ENCODE measurements around the gene GAB1. TPM values are rescaled to one million over a fixed set of nuclear protein-coding genes. Genes with fewer than 3 reads are reported as not detected.

The GAB1 gene
- total RNA-seq, 6 donors from 2014 or later: 47.1 to 77.6 (median 56.9) TPM

DNA sequence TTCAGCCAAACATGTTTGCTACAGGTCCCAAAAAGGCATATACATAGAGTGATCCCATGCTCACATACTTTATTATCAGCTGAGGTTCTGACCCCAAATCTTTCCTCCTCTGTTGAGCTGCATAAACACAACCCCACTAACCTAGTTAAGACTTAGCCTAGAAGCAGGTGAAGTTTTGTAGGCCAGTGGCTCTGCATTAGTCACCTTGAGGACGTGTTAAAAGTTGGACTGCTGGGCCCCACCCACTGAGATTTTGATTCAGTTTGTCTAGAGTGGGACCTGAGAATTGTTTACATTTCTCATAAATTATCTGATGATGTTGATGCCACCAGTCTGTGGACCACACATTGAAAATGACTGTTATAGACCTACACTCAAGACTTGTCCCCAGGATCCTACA is 43.8 kb upstream of the GAB1 start:
- DNase-seq (no peak), ATAC-seq (ENCODE audit: low FRiP score in 2 of 2) (no peak)
- no peaks in the 10 kb centered on the region for H3K9me3 ChIP-seq
- 78 to 100% methylated on average over 1 of the region's 1 CpG for WGBS, 2 donors
- no peaks in the 10 kb centered on the region for H3K27me3 ChIP-seq
- no peaks in the 10 kb centered on the region for H3K36me3 ChIP-seq
- no peak overlapping the region for H3K27ac ChIP-seq
- no peak overlapping the region for H3K4me3 ChIP-seq
- peaks cover 0 to 9% (median 6%) of the 10 kb centered on the region in 4 donors for H3K4me1 ChIP-seq
- no peak for TF ChIP-seq POLR2AphosphoS5 (IDR thresholded peaks at IDR 0.05)
- no peak for TF ChIP-seq CTCF (IDR thresholded peaks at IDR 0.05)
- TF ChIP-seq EP300 (IDR thresholded peaks at IDR 0.05): no peak
- no peak for TF ChIP-seq POLR2A (IDR thresholded peaks at IDR 0.05)

GRCh38 chr4:143294310-143294709 is 42.4 kb upstream of the GAB1 start:
- no peak overlapping the region for H3K27ac ChIP-seq
- 38 to 46% methylated on average over 3 of the region's 3 CpGs for WGBS, 2 donors
- H3K4me3 ChIP-seq: no peak overlapping the region
- H3K9me3 ChIP-seq: no peaks in the 10 kb centered on the region
- peak; percentile 67 to 86 for ATAC-seq (ENCODE audit: low FRiP score in 2 of 2)
- TF ChIP-seq POLR2AphosphoS5 (IDR thresholded peaks at IDR 0.05): peak in 1 of 2 donors; percentile 23
- TF ChIP-seq CTCF (IDR thresholded peaks at IDR 0.05): no peak
- H3K36me3 ChIP-seq: no peaks in the 10 kb centered on the region
- peaks cover 0 to 9% (median 6%) of the 10 kb centered on the region in 4 donors for H3K4me1 ChIP-seq
- peak in 1 of 2 donors; percentile 36 for DNase-seq
- H3K27me3 ChIP-seq: no peaks in the 10 kb centered on the region

- peak in 1 of 2 donors; percentile 5 for ATAC-seq (ENCODE audit: low FRiP score in 2 of 2)
These were observed 41.9 kb upstream of the GAB1 start for GRCh38 chr4:143294710-143295275.

GRCh38 chr4:143296397-143297067 is 40.1 kb upstream of the GAB1 start:
- Histone ChIP-seq H3K4me1 (peaks cover 0 to 9% (median 3%) of the 10 kb centered on the region in 4 donors), H3K27ac (no peak overlapping the region), H3K27me3 (no peaks in the 10 kb centered on the region), H3K4me3 (no peak overlapping the region), H3K9me3 (no peaks in the 10 kb centered on the region), H3K36me3 (no peaks in the 10 kb centered on the region)
- DNase-seq (no peak), ATAC-seq (ENCODE audit: low FRiP score in 2 of 2) (no peak)
- no peak for TF ChIP-seq CTCF (IDR thresholded peaks at IDR 0.05)
- TF ChIP-seq POLR2AphosphoS5 (IDR thresholded peaks at IDR 0.05): no peak
- no peak for TF ChIP-seq EP300 (IDR thresholded peaks at IDR 0.05)
- TF ChIP-seq POLR2A (IDR thresholded peaks at IDR 0.05): no peak
- WGBS, 2 donors: 77 to 78% methylated on average over 6 of the region's 6 CpGs

More at GRCh38 chr4:143294710-143295275, 41.9 kb upstream of the GAB1 start:
- Histone ChIP-seq H3K36me3 (no peaks in the 10 kb centered on the region), H3K27me3 (no peaks in the 10 kb centered on the region), H3K9me3 (no peaks in the 10 kb centered on the region), H3K4me3 (no peak overlapping the region), H3K4me1 (peaks cover 0 to 9% (median 6%) of the 10 kb centered on the region in 4 donors), H3K27ac (no peak overlapping the region)
- WGBS, 2 donors: 61 to 67% methylated on average over 4 of the region's 4 CpGs
- no peak for DNase-seq
- TF ChIP-seq EP300 (IDR thresholded peaks at IDR 0.05) (no peak), POLR2A (IDR thresholded peaks at IDR 0.05) (no peak), CTCF (IDR thresholded peaks at IDR 0.05) (no peak), POLR2AphosphoS5 (IDR thresholded peaks at IDR 0.05) (no peak)

- H3K36me3 ChIP-seq: no peaks in the 10 kb centered on the region
- no peaks in the 10 kb centered on the region for H3K4me1 ChIP-seq
- H3K4me3 ChIP-seq: no peak overlapping the region
- WGBS, 2 donors: 84 to 91% methylated on average over 2 of the region's 2 CpGs
- H3K27ac ChIP-seq: no peak overlapping the region
- DNase-seq (no peak), ATAC-seq (ENCODE audit: low FRiP score in 2 of 2) (no peak)
- H3K9me3 ChIP-seq: no peaks in the 10 kb centered on the region
- TF ChIP-seq CTCF (IDR thresholded peaks at IDR 0.05): no peak
- no peak for TF ChIP-seq POLR2A (IDR thresholded peaks at IDR 0.05)
- no peak for TF ChIP-seq EP300 (IDR thresholded peaks at IDR 0.05)
- TF ChIP-seq POLR2AphosphoS5 (IDR thresholded peaks at IDR 0.05): no peak
- no peaks in the 10 kb centered on the region for H3K27me3 ChIP-seq
These were observed 35.8 kb upstream of the GAB1 start for GRCh38 chr4:143300860-143301259.

Data from upper lobe of left lung (tissue), 6 donors.